GM23248 (cell line): ENCODE results near the gene KANK3. TPM values are rescaled to one million over a fixed set of nuclear protein-coding genes. Genes with fewer than 3 reads are reported as not detected.

Experiments
- DNase-seq: peaks from one replicate; pipeline ENCODE4 v3.0.0-alpha.2; 2015
- H2AFZ ChIP-seq: fragments of 200-600 bp; sonication (generic); 2 replicates; pipeline ENCODE4 v1.6.1; 2016; ENCODE audit warnings: antibody characterized with exemption
- H3F3A ChIP-seq: fragments of 200-600 bp; sonication (generic); 2 replicates; pipeline ENCODE4 v1.6.1; 2016; ENCODE audit warnings: mild to moderate bottlenecking, antibody characterized with exemption, mixed run types; ENCODE audit not compliant: insufficient read depth
- H3K27ac ChIP-seq: fragments of 200-600 bp; sonication (generic); 2 replicates; pipeline ENCODE4 v1.5.1; 2016; ENCODE audit warnings: mild to moderate bottlenecking
- H3K27me3 ChIP-seq: fragments of 200-600 bp; sonication (generic); replicated peaks from 2 replicates; pipeline ENCODE4 v1.6.1; 2016; ENCODE audit warnings: mild to moderate bottlenecking; ENCODE audit not compliant: insufficient read depth
- H3K36me3 ChIP-seq: fragments of 200-600 bp; sonication (generic); 2 replicates; pipeline ENCODE4 v1.6.1; 2016; ENCODE audit warnings: low read depth, mild to moderate bottlenecking
- H3K4me1 ChIP-seq: fragments of 200-600 bp; sonication (generic); 2 replicates; pipeline ENCODE4 v1.6.1; 2016; ENCODE audit warnings: mild to moderate bottlenecking; ENCODE audit not compliant: insufficient read depth
- H3K4me2 ChIP-seq: fragments of 200-600 bp; sonication (generic); one replicate; pipeline ENCODE4 v1.6.1; 2016; ENCODE audit warnings: mild to moderate bottlenecking; ENCODE audit not compliant: unreplicated experiment
- H3K4me3 ChIP-seq: fragments of 200-600 bp; sonication (generic); 2 replicates; pipeline ENCODE4 v1.5.1; 2016; ENCODE audit warnings: mild to moderate bottlenecking
- H3K79me2 ChIP-seq: fragments of 200-600 bp; sonication (generic); 2 replicates; pipeline ENCODE4 v1.6.1; 2016; ENCODE audit warnings: mild to moderate bottlenecking; ENCODE audit not compliant: insufficient read depth
- H3K9ac ChIP-seq: fragments of 200-600 bp; sonication (generic); 2 replicates; pipeline ENCODE4 v1.6.1; 2016; ENCODE audit warnings: mild to moderate bottlenecking
- H3K9me2 ChIP-seq: fragments of 200-600 bp; sonication (generic); 2 replicates; pipeline ENCODE4 v1.6.1; 2016; ENCODE audit warnings: mixed run types, mild to moderate bottlenecking, moderate library complexity; ENCODE audit not compliant: insufficient read depth
- H3K9me3 ChIP-seq: fragments of 200-600 bp; sonication (generic); one replicate; pipeline ENCODE4 v1.6.1; 2017; ENCODE audit warnings: low read depth
- H4K20me1 ChIP-seq: fragments of 200-600 bp; sonication (generic); 2 replicates; pipeline ENCODE4 v1.6.0; 2016; ENCODE audit not compliant: insufficient read depth
- EZH2 ChIP-seq: fragments of 200-600 bp; sonication (generic); IDR thresholded peaks from 2 replicates; pipeline ENCODE4 v1.6.1; 2018; ENCODE audit warnings: antibody characterized with exemption, mild to moderate bottlenecking; ENCODE audit not compliant: insufficient read depth, poor library complexity, severe bottlenecking
- EZH2phosphoT487 ChIP-seq: fragments of 200-600 bp; sonication (generic); IDR thresholded peaks from 2 replicates; pipeline ENCODE4 v1.6.1; 2018; ENCODE audit warnings: antibody characterized with exemption, moderate library complexity, mild to moderate bottlenecking, low read depth; ENCODE audit not compliant: insufficient read depth
- WGBS, 2 experiments: methylation state at CpG; one replicate each; pipeline ENCODE4 v1.1.6; 2015 to 2017; ENCODE audit warnings: low lambda C conversion rate in 2 of 2, low coverage in 1 of 2; ENCODE audit errors: missing lambda C conversion rate in 2 of 2; 5-methylcytosine and 5-hydroxymethylcytosine counted together
- in situ Hi-C: fragments of 300-500 bp; cut with MboI; formaldehyde crosslinking; loops from 2 replicates; pipeline ENCODE4 v1.15.0; 2020
- polyA plus RNA-seq: library from polyadenylated mRNA; unstranded; fragments of >200 nt; fragmentation: Nextera tagmentation; extraction: Ambion mirVana; gene quantifications from 2 replicates; pipeline ENCODE4 v1.2.1, GENCODE V29; 2016
- total RNA-seq: library from RNA; depleted of rRNA; stranded (reverse); fragments of >200 nt; shearing (Covaris generic); gene quantifications from 2 replicates; pipeline ENCODE4 v1.2.3, GENCODE V29; 2014

Gene KANK3
- total and polyA plus RNA-seq, 2 experiments from 2014 or later: 0.11 TPM; not detected in 1

DNA sequence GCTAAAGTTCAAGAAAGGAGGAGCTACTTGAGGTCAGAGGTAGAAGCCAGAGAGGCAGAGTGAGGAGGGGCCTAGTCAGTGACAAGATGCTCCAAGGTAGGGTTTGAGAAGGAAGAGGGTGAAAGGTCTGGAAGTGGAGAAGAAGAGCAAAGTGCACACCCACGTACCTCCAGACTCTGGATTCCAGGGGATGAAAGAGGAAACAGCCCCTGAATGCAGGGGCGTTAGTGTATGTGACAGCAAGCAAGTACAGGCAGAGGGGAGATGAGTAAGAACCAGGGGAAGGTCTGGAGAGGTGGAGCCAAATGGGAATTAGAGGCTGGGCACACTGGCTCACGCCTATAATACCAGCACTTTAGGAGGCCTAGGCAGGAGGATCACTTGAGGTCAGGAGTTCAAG lies 13.1 kb downstream of the KANK3 start:
- Histone ChIP-seq H3K4me2 (no peak overlapping the region), H3K79me2 (no peaks in the 10 kb centered on the region), H3K4me3 (no peak overlapping the region), H3K27me3 (peaks cover 12% of the 10 kb centered on the region), H4K20me1 (no peaks in the 10 kb centered on the region), H3K9me2 (no peaks in the 10 kb centered on the region), H3K36me3 (no peaks in the 10 kb centered on the region), H3K27ac (no peak overlapping the region), H3K9me3 (no peaks in the 10 kb centered on the region), H2AFZ (no peak overlapping the region), H3F3A (no peaks in the 10 kb centered on the region), H3K4me1 (no peaks in the 10 kb centered on the region), H3K9ac (no peak overlapping the region)
- WGBS, 2 experiments: 36 to 47% methylated on average over 3 of the region's 3 CpGs
- in situ Hi-C loops: no loop called here
- DNase-seq: no peak
- no peak for TF ChIP-seq EZH2
- TF ChIP-seq EZH2phosphoT487: no peak

DNA sequence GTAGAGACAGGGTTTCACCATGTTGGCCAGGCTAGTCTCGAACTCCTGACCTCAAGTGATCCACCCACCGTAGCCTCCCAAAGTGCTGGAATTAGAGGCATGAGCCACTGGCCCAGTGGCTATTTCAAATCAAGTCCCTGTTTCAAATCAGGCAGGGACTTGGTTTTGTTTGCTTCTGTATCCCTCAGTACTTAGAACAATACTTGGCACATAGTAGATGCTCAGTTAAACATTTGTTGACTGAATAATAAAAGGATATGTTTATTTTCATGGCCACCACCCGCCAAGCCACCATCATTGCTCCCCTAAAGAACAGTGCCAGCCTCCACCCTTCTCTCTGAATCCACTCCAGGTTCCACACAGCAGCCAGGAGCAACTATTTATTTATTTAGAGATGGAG lies 17.6 kb downstream of the KANK3 start:
- Histone ChIP-seq H3K9me3 (no peaks in the 10 kb centered on the region), H3K9me2 (no peaks in the 10 kb centered on the region), H3K4me2 (no peak overlapping the region), H3K9ac (no peak overlapping the region), H2AFZ (no peak overlapping the region), H3K4me3 (no peak overlapping the region), H4K20me1 (peaks cover 9% of the 10 kb centered on the region; the same call in 1 of the 2 replicates), H3F3A (no peaks in the 10 kb centered on the region), H3K4me1 (peaks cover 15% of the 10 kb centered on the region), H3K36me3 (peaks cover 9% of the 10 kb centered on the region; the same call in 1 of the 2 replicates), H3K79me2 (peaks cover 29% of the 10 kb centered on the region), H3K27ac (no peak overlapping the region), H3K27me3 (no peaks in the 10 kb centered on the region)
- no peak for TF ChIP-seq EZH2phosphoT487
- 93 to 100% methylated on average over 3 of the region's 3 CpGs for WGBS, 2 experiments
- DNase-seq: no peak
- in situ Hi-C loops: no loop called here

- no peak for DNase-seq
- Histone ChIP-seq H3K27ac (no peak overlapping the region), H3K4me1 (peaks cover 24% of the 10 kb centered on the region), H3K36me3 (peaks cover 9% of the 10 kb centered on the region; the same call in 1 of the 2 replicates), H2AFZ (no peak overlapping the region), H3K4me2 (no peak overlapping the region), H3K79me2 (peaks cover 40% of the 10 kb centered on the region), H3F3A (no peaks in the 10 kb centered on the region), H3K27me3 (no peaks in the 10 kb centered on the region), H3K4me3 (no peak overlapping the region), H3K9ac (no peak overlapping the region), H3K9me2 (no peaks in the 10 kb centered on the region), H3K9me3 (no peaks in the 10 kb centered on the region), H4K20me1 (peaks cover 9% of the 10 kb centered on the region; the same call in 1 of the 2 replicates)
- TF ChIP-seq EZH2: no peak
- no peak for TF ChIP-seq EZH2phosphoT487
- in situ Hi-C loops: no loop called here
- 77 to 80% methylated on average over 17 of the region's 17 CpGs for WGBS, 2 experiments
Measured at GRCh38 chr19:8324186-8325050, 18.6 kb downstream of the KANK3 start.

- WGBS, 2 experiments: 86 to 100% methylated on average over 1 of the region's 1 CpG
- no peak for DNase-seq
- no peak overlapping the region for H3K4me2 ChIP-seq
- TF ChIP-seq EZH2phosphoT487 (no peak), EZH2 (no peak)
- peaks cover 9% of the 10 kb centered on the region; the same call in 1 of the 2 replicates for H4K20me1 ChIP-seq
- H3K4me1 ChIP-seq: peaks cover 26% of the 10 kb centered on the region
- H3K27ac ChIP-seq: no peak overlapping the region
- H3K4me3 ChIP-seq: no peak overlapping the region
- H3K79me2 ChIP-seq: peaks cover 46% of the 10 kb centered on the region
- H3K9me2 ChIP-seq: no peaks in the 10 kb centered on the region
- in situ Hi-C loops: no loop called here
- no peaks in the 10 kb centered on the region for H3K9me3 ChIP-seq
- no peak overlapping the region for H3K9ac ChIP-seq
- no peaks in the 10 kb centered on the region for H3K27me3 ChIP-seq
- peaks cover 9% of the 10 kb centered on the region; the same call in 1 of the 2 replicates for H3K36me3 ChIP-seq
- H3F3A ChIP-seq: no peaks in the 10 kb centered on the region
- H2AFZ ChIP-seq: no peak overlapping the region
Measured at GRCh38 chr19:8323781-8324185, 19.3 kb downstream of the KANK3 start.
